HG03064 (cell line): ENCODE measurements around the gene OLIG3.

Experiments
- ATAC-seq: cut with Tn5 transposase; IDR thresholded peaks from one replicate; pipeline ENCODE4 v1.9.1; 2021; ENCODE audit warnings: low read depth; ENCODE audit not compliant: unreplicated experiment

OLIG3 gene

GRCh38 chr6:137494281-137494987, at the start of gene OLIG3:
Gene OLIG3 (minus strand): TSS chr6:137494394. CDS start chr6:137494170, 224 bp downstream.
- no peak for ATAC-seq

- no peak for ATAC-seq
These were observed 48.9 kb upstream of the OLIG3 start for GRCh38 chr6:137543114-137543513.

- ATAC-seq = no peak
These were observed 48.5 kb upstream of the OLIG3 start for GRCh38 chr6:137542713-137543112.

GRCh38 chr6:137541534-137542063, 47.4 kb upstream of the OLIG3 start:
- ATAC-seq = no peak

- ATAC-seq = no peak
These were observed 42.0 kb upstream of the OLIG3 start for GRCh38 chr6:137536104-137536773.

- no peak for ATAC-seq
These were observed 37.3 kb upstream of the OLIG3 start for GRCh38 chr6:137531376-137532092.

- ATAC-seq = no peak
These were observed 36.2 kb upstream of the OLIG3 start for GRCh38 chr6:137530404-137530803.

GRCh38 chr6:137522831-137523230, 28.6 kb upstream of the OLIG3 start:
- no peak for ATAC-seq

- ATAC-seq = no peak
These were observed 28.1 kb upstream of the OLIG3 start for GRCh38 chr6:137522198-137522798.

- ATAC-seq = no peak
These were observed 26.3 kb upstream of the OLIG3 start for GRCh38 chr6:137520520-137520919.

GRCh38 chr6:137519629-137520176, 25.5 kb upstream of the OLIG3 start:
- no peak for ATAC-seq

GRCh38 chr6:137518386-137518983, 24.3 kb upstream of the OLIG3 start:
- ATAC-seq = no peak

GRCh38 chr6:137514418-137514817, 20.2 kb upstream of the OLIG3 start:
- ATAC-seq = no peak

GRCh38 chr6:137512757-137513605, 18.8 kb upstream of the OLIG3 start:
- no peak for ATAC-seq

GRCh38 chr6:137510923-137511322, 16.7 kb upstream of the OLIG3 start:
- ATAC-seq = no peak

- ATAC-seq = no peak
These were observed 4.4 kb upstream of the OLIG3 start for GRCh38 chr6:137498481-137499190.

- ATAC-seq = no peak
These were observed 3.7 kb upstream of the OLIG3 start for GRCh38 chr6:137497721-137498463.
